ENCODE results near the gene TMEM181.
"Not testable (repeated sequence)": the region's sequence is repeated elsewhere in the genome, so short reads cannot be mapped to it uniquely, and the experiment has no call there.

TMEM181 gene

GRCh38 chr6:158643836-158644230 is 83.9 kb downstream of the TMEM181 start:
- no peak for DNase-seq

- peak; percentile 90 for DNase-seq
Measured at GRCh38 chr6:158644231-158645063, 84.6 kb downstream of the TMEM181 start, which contains the start of gene DYNLT1. Gene DYNLT1, minus strand, starts transcription at chr6:158644743. Its CDS starts 35 bp downstream, at chr6:158644708.

DNA sequence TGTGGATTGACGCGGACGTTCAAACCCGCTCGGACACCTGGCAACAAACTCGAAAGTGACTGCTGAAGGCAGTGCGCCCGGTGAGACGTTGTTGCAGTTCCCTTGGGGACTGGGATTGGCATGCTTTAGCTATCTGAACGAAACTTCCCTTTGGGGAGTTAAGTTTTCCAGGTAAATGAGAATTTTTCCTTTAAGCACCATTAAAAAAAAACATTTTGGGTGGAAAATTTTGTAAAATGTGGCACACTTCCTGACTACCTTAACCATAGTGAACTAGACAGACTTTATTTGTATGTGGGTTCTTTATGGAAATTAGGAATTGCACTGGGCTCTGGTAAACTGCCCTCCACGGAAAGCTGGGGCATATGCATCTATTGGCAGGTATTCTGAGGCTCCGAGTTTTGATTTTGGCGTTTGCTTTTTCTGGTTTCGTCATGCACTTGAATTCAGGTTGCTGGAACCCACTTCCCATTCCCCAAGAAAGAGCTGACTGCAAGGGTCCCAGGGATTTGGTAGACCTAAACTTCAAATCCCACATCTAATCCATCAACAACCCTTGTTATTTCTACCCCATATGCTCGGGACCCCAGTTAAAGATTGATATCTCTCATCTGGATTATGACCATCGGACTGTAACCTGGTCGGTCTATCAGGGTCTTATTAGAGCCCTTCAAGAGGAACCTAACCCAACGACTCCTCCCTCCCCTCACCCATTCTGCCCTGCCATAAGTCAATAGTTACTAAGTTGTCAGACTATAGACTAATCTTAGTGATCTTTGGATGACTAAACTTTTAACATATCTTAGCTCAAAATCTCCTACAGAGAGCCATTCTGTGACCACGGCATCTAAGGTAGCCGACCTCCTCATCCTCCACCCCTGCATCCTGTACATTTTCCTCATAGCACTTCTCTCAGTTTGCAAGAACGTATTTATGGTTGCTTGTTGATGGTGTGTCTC is 85.5 kb downstream of the TMEM181 start:
- no peak for DNase-seq

DNA sequence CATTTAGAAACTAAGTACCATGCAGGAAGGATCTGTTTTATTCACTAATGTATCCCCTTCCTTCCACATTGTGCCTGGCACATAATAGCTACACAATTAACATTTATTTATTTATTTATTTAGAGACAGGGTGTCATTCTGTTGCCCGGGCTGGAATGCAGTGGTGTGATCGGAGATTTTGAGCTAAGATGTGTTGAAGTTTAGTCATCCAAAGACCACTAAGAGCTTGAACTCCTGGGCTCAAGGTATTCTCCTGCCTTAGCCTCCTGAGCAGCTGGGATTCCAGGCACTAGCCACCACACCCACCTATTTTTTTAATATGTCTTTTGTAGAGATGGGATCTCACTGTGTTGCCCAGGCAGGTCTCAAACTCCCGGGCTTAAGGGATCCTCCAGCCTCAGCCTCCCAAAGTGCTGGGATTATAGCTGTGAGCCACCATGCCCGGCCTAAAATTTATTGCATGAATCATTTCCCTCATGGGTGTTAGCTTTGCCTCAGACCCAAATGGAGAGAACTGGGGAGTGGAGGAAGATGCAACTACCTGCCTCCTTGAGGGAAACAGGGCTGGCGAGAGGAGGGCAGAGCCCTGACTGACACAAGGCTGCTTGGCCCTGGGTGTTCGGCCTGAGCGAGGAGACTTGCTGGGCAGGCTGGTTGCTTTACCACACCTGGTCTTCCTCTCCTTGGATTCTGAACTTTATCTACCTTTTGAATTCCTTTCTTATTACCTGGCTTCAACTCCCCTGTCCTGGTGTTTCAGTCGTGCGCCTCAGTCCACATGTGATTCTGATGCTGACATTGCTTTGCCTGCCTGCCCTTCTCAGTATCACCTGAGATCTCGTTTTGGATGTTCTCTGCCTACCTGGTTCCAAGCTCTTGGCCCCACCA is 86.4 kb downstream of the TMEM181 start:
- DNase-seq = no peak

- DNase-seq = no peak
Measured at GRCh38 chr6:158647501-158647900, 87.6 kb downstream of the TMEM181 start.

- DNase-seq = no peak
Measured at GRCh38 chr6:158648682-158649131, 88.8 kb downstream of the TMEM181 start.

DNA sequence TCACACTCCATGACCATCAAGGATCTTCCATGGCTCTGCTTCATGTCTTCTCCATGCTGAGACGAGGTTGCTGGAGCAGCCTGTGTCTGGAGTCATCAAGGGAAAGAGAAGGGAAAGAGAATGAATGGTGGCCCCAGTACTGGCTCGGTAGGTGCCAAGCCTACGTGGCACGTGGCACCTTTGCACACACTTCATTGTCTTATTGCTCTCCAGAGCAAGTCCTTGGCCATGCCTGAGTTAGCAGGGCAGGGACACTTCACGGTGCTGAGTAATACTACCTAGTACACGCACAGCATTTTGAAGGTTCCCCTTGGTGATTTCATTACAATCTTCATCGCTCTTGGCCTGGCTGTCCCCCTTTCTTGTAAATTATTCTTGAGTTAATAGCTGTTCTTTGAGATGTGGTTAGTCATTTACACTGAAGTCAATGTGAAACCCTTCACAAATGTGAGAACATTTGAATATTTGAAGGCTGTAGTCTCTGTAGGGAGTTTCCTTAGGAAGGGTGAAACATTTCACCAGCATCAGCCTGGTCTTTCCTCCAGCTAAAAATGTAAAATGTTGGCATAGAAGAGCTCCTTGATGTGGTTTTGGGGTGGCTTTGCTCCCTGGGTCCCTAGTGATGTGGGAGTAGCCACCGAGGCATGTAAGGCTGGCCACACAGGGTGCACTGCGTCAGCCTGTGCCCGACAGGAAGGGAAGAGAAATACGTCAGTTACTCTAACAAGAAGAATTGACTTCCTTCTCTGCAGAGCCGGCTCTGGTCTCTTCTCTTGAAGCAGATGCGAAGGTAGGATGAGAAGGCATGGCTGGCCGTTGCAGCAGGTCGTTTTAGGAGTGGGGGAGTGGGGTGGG is 89.6 kb downstream of the TMEM181 start, which contains the start of gene SYTL3:
Gene SYTL3, plus strand, starts transcription at position 766 of the 855 bp plus-strand sequence. CDS start 13,215 bp downstream, outside the sequence.
- peak; percentile 62 for DNase-seq

GRCh38 chr6:158651981-158652737 is 92.3 kb downstream of the TMEM181 start:
- not testable (repeated sequence) for DNase-seq

- peak; percentile 88 for DNase-seq
Measured at GRCh38 chr6:158653577-158654354, 93.9 kb downstream of the TMEM181 start.

DNA sequence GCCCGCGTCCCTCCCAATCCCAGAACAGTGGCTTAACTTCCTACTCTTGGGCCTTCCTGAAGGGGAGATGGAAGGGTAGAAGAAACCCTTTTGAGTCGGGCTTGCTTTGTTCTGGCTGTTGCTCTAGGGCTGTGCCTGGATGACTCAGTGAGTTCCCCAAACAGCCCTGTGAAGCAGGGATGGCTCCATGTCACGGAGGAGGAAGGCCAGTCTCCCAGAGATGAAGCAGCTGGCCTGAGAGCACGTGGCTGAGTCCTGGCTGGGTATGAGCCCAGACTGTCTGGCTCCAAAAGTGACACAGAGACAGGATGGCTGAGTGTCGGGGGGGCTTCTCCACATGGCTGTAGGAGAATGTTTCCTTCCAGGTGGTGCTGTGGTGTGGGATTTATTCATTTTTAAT is 94.6 kb downstream of the TMEM181 start:
- DNase-seq = no peak

GRCh38 chr6:158654960-158655489 is 95.1 kb downstream of the TMEM181 start:
- no peak for DNase-seq

GRCh38 chr6:158655569-158656450 is 95.9 kb downstream of the TMEM181 start:
- DNase-seq = peak; percentile 32

GRCh38 chr6:158656986-158657385 is 97.1 kb downstream of the TMEM181 start:
- DNase-seq = not testable (repeated sequence)

DNA sequence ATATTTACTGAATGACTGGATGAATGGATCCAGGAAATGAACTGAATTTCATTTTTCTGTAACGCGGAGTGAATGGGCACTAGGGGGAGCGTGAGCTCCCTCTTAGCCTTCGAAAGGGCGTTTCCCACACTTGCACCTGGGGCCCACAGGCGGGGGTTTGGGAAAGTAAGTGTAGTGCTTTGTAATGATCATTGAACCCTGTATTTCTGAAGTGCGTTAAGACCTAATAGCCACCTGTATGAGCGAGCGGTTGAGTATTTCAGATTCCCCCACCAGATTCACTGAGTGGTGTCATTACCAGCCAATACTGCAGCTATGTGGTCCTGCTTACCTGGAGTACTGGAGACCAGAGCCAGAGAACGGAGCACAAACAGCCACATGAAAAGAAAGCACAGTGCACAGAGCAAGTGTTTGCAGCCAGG is 100.5 kb downstream of the TMEM181 start:
- no peak for DNase-seq

- DNase-seq = no peak
Measured at GRCh38 chr6:158661156-158661685, 101.3 kb downstream of the TMEM181 start.

GRCh38 chr6:158662607-158662953 is 102.7 kb downstream of the TMEM181 start:
- no peak for DNase-seq

- DNase-seq = no peak
Measured at GRCh38 chr6:158662954-158663624, 103.2 kb downstream of the TMEM181 start.
